ENCODE data around the gene BPIFB2. TPM values are rescaled to one million over a fixed set of nuclear protein-coding genes. Genes with fewer than 3 reads are reported as not detected.
A peak's percentile ranks its signal among the peaks of the same experiment; 100 is the strongest.

The BPIFB2 gene
- polyA plus RNA-seq, 1 donor (not counting 4 experiments of a cell fraction or from before 2014, with no cell fraction given) = not detected

GRCh38 chr20:32995802-32996201, 11.7 kb upstream of the BPIFB2 start:
- no peaks in the 10 kb centered on the region for H3K36me3 ChIP-seq (ENCODE audit: control insufficient read depth in 2 of 2, extremely low read depth in 1 of 2, insufficient read depth in 2 of 2, low read length in 2 of 2)
- dilution Hi-C loops (cut with MboI; ENCODE audit: extremely low pct_ligation_motif_present, low sequenced_read_pairs) = no loop called here
- no peak overlapping the region for H3K27ac ChIP-seq (ENCODE audit: control insufficient read depth, insufficient read depth, low read length)
- no peaks in the 10 kb centered on the region for H4K20me1 ChIP-seq (ENCODE audit: control insufficient read depth, extremely low read depth, insufficient read depth, low read length)
- TF ChIP-seq CTCF (optimal IDR thresholded peaks at IDR 0.05 in 1 of 3, IDR thresholded peaks at IDR 0.05 in 1 of 3, conservative IDR thresholded peaks at IDR 0.05 in 1 of 3; ENCODE audit: extremely low read depth in 1 of 3, insufficient read depth in 2 of 3, low read length in 3 of 3) (peak in 1 of 3 experiments; percentile 21), EZH2 (IDR thresholded peaks at IDR 0.05; ENCODE audit: low read length) (no peak)
- H3K27me3 ChIP-seq (ENCODE audit: control insufficient read depth, extremely low read depth, insufficient read depth, low read length) = no peaks in the 10 kb centered on the region
- H3K4me1 ChIP-seq (ENCODE audit: control insufficient read depth, extremely low read depth, insufficient read depth, low read length) = no peaks in the 10 kb centered on the region
- H3K4me3 ChIP-seq (ENCODE audit: control insufficient read depth in 2 of 3, extremely low read depth in 1 of 3, insufficient read depth in 2 of 3, low read depth in 1 of 3, low read length in 3 of 3) = no peak overlapping the region
- no peaks in the 10 kb centered on the region for H3K9me1 ChIP-seq (ENCODE audit: control insufficient read depth, extremely low read depth, insufficient read depth, low read length)
- FAIRE-seq (no peak), DNase-seq (ENCODE audit: low read depth, low spot score) (no peak)
- H2AFZ ChIP-seq (ENCODE audit: control insufficient read depth, low read length) = no peak overlapping the region
- H3K9me3 ChIP-seq (ENCODE audit: control insufficient read depth, low read depth, low read length) = no peaks in the 10 kb centered on the region
- H3K4me2 ChIP-seq (ENCODE audit: control insufficient read depth, extremely low read depth, insufficient read depth, low read depth, low read length) = no peak overlapping the region
- no peaks in the 10 kb centered on the region for H3K79me2 ChIP-seq (ENCODE audit: control insufficient read depth, insufficient read depth, low read length)
- H3K9ac ChIP-seq (ENCODE audit: control insufficient read depth, extremely low read depth, insufficient read depth, low read length) = no peak overlapping the region

- no peak for DNase-seq (ENCODE audit: low read depth, low spot score)
- Histone ChIP-seq H3K79me2 (ENCODE audit: control insufficient read depth, insufficient read depth, low read length) (no peaks in the 10 kb centered on the region), H3K4me1 (ENCODE audit: control insufficient read depth, extremely low read depth, insufficient read depth, low read length) (no peaks in the 10 kb centered on the region), H3K9ac (ENCODE audit: control insufficient read depth, extremely low read depth, insufficient read depth, low read length) (no peak overlapping the region), H3K4me2 (ENCODE audit: control insufficient read depth, extremely low read depth, insufficient read depth, low read depth, low read length) (no peak overlapping the region), H4K20me1 (ENCODE audit: control insufficient read depth, extremely low read depth, insufficient read depth, low read length) (no peaks in the 10 kb centered on the region), H2AFZ (ENCODE audit: control insufficient read depth, low read length) (no peak overlapping the region), H3K9me3 (ENCODE audit: control insufficient read depth, low read depth, low read length) (no peaks in the 10 kb centered on the region), H3K4me3 (ENCODE audit: control insufficient read depth in 2 of 3, extremely low read depth in 1 of 3, insufficient read depth in 2 of 3, low read depth in 1 of 3, low read length in 3 of 3) (no peak overlapping the region), H3K27ac (ENCODE audit: control insufficient read depth, insufficient read depth, low read length) (no peak overlapping the region), H3K36me3 (ENCODE audit: control insufficient read depth in 2 of 2, extremely low read depth in 1 of 2, insufficient read depth in 2 of 2, low read length in 2 of 2) (no peaks in the 10 kb centered on the region), H3K27me3 (ENCODE audit: control insufficient read depth, extremely low read depth, insufficient read depth, low read length) (no peaks in the 10 kb centered on the region), H3K9me1 (ENCODE audit: control insufficient read depth, extremely low read depth, insufficient read depth, low read length) (no peaks in the 10 kb centered on the region)
- FAIRE-seq = no peak
- dilution Hi-C loops (cut with MboI; ENCODE audit: extremely low pct_ligation_motif_present, low sequenced_read_pairs) = no loop called here
- TF ChIP-seq EZH2 (IDR thresholded peaks at IDR 0.05; ENCODE audit: low read length) (no peak), CTCF (optimal IDR thresholded peaks at IDR 0.05 in 1 of 3, IDR thresholded peaks at IDR 0.05 in 1 of 3, conservative IDR thresholded peaks at IDR 0.05 in 1 of 3; ENCODE audit: extremely low read depth in 1 of 3, insufficient read depth in 2 of 3, low read length in 3 of 3) (no peak)
Measured at GRCh38 chr20:32997431-32997830, 10.1 kb upstream of the BPIFB2 start.

Data from keratinocyte (primary cell).